Tibial nerve (tissue), 4 donors: Measurements from ENCODE around the gene ATF4. TPM values are rescaled to one million over a fixed set of nuclear protein-coding genes. Genes with fewer than 3 reads are reported as not detected.

Experiments used
- DNase-seq, 2 donors: peaks; one replicate each; pipeline ENCODE4 v3.0.0-alpha.2; 2019; ENCODE audit warnings: low spot score in 2 of 2
- H3K27ac ChIP-seq, 4 donors: fragments of 200-600 bp; sonication (generic) in 3 of 4; one replicate each; pipeline ENCODE4 v1.5.1; 2017 to 2019; ENCODE audit warnings: mild to moderate bottlenecking in 1 of 4
- H3K27me3 ChIP-seq, 2 donors: fragments of 200-600 bp; sonication (generic) in 1 of 2; one replicate each; pipeline versions ENCODE4 v1.5.1 to v1.6.0; 2017 to 2019
- H3K36me3 ChIP-seq, 3 donors: fragments of 200-600 bp; sonication (generic); one replicate each; pipeline ENCODE4 v1.5.1; 2018 to 2019
- H3K4me1 ChIP-seq, 4 donors: fragments of 200-600 bp; sonication (generic) in 3 of 4; one replicate each; pipeline ENCODE4 v1.5.1; 2017 to 2019
- H3K4me3 ChIP-seq, 4 donors: fragments of 200-600 bp; sonication (generic) in 3 of 4; one replicate each; pipeline ENCODE4 v1.5.1; 2017 to 2019; ENCODE audit warnings: mild to moderate bottlenecking in 1 of 4, moderate library complexity in 1 of 4
- H3K9me3 ChIP-seq, 4 donors: fragments of 200-600 bp; sonication (generic) in 3 of 4; one replicate each; pipeline ENCODE4 v1.5.1; 2017 to 2019
- CTCF ChIP-seq, 5 experiments: fragments of 200-600 bp in 3 of 5; fragments of 450-650 bp in 2 of 5; sonication (generic) in 3 of 5; IDR thresholded peaks; one replicate each; pipeline ENCODE4 v1.5.1; 2016 to 2019; ENCODE audit warnings: antibody characterized with exemption in 5 of 5, mild to moderate bottlenecking in 3 of 5, moderate library complexity in 2 of 5
- EP300 ChIP-seq, 2 donors: sonication (generic); formaldehyde crosslinking; IDR thresholded peaks; one replicate each; pipeline ENCODE4 v1.6.1; 2017; ENCODE audit warnings: antibody characterized with exemption in 2 of 2, mild to moderate bottlenecking in 1 of 2
- POLR2A ChIP-seq, 2 donors: fragments of 450-650 bp; IDR thresholded peaks; one replicate each; pipeline ENCODE4 v1.6.1; 2017; ENCODE audit warnings: antibody characterized with exemption in 2 of 2, mild to moderate bottlenecking in 2 of 2, moderate library complexity in 2 of 2
- WGBS, 2 donors: methylation state at CpG; one replicate each; pipeline ENCODE4 v1.1.5; 2018; 5-methylcytosine and 5-hydroxymethylcytosine counted together
- total RNA-seq, 4 donors: library from RNA; depleted of rRNA; stranded (reverse); fragments of >200 nt; gene quantifications; one replicate each; pipeline ENCODE4 v1.1.0, GENCODE V29; 2016

The ATF4 gene
- total RNA-seq, 4 donors from 2014 or later, result 347 to 405 (median 390) TPM

GRCh38 chr22:39498802-39499201 lies 21.6 kb upstream of the ATF4 start:
- no peak overlapping the region for H3K4me3 ChIP-seq
- peak overlapping the region in 2 of 4 donors; percentile 32 to 95 for H3K27ac ChIP-seq
- H3K4me1 ChIP-seq, result peaks cover 0 to 70% (median 25%) of the 10 kb centered on the region in 4 donors
- DNase-seq, result no peak
- 33 to 38% methylated on average over 3 of the region's 3 CpGs for WGBS, 2 donors
- TF ChIP-seq CTCF (IDR thresholded peaks at IDR 0.05) (no peak), EP300 (IDR thresholded peaks at IDR 0.05) (no peak), POLR2A (IDR thresholded peaks at IDR 0.05) (no peak)
- no peaks in the 10 kb centered on the region for H3K9me3 ChIP-seq
- no peaks in the 10 kb centered on the region for H3K27me3 ChIP-seq
- no peaks in the 10 kb centered on the region for H3K36me3 ChIP-seq

GRCh38 chr22:39500101-39500500 lies 20.3 kb upstream of the ATF4 start:
- 79% methylated on average over 6 of the region's 6 CpGs for WGBS, 2 donors
- H3K36me3 ChIP-seq, result peaks cover 0 to 12% (median 10%) of the 10 kb centered on the region in 3 donors
- H3K9me3 ChIP-seq, result no peaks in the 10 kb centered on the region
- no peaks in the 10 kb centered on the region for H3K27me3 ChIP-seq
- H3K4me3 ChIP-seq, result no peak overlapping the region
- no peak for DNase-seq
- peaks cover 0 to 73% (median 29%) of the 10 kb centered on the region in 4 donors for H3K4me1 ChIP-seq
- H3K27ac ChIP-seq, result peak overlapping the region in 1 of 4 donors; percentile 95
- no peak for TF ChIP-seq CTCF (IDR thresholded peaks at IDR 0.05)
- TF ChIP-seq EP300 (IDR thresholded peaks at IDR 0.05), result no peak
- TF ChIP-seq POLR2A (IDR thresholded peaks at IDR 0.05), result no peak

- Histone ChIP-seq H3K27ac (peak overlapping the region; percentile 76 to 97 (median 90)), H3K27me3 (no peaks in the 10 kb centered on the region), H3K36me3 (peaks cover 0 to 28% (median 19%) of the 10 kb centered on the region in 3 donors), H3K4me3 (peak overlapping the region; percentile 70 to 97 (median 88)), H3K4me1 (peaks cover 0 to 73% (median 26%) of the 10 kb centered on the region in 4 donors), H3K9me3 (no peaks in the 10 kb centered on the region)
- 33 to 61% methylated on average over 8 to 13 of the region's 13 CpGs for WGBS, 2 donors
- TF ChIP-seq CTCF (IDR thresholded peaks at IDR 0.05) (no peak), POLR2A (IDR thresholded peaks at IDR 0.05) (peak in 1 of 2 donors; percentile 65), EP300 (IDR thresholded peaks at IDR 0.05) (no peak)
- DNase-seq, result no peak
These were observed 18.7 kb upstream of the ATF4 start for GRCh38 chr22:39501644-39502108.

- H3K9me3 ChIP-seq, result no peaks in the 10 kb centered on the region
- H3K27ac ChIP-seq, result peak within 1 kb of the TSS; percentile 76 to 97 (median 90)
- DNase-seq, result peak; percentile 98 to 99
- H3K27me3 ChIP-seq, result no peaks in the 10 kb centered on the region
- WGBS, 2 donors, result 0% methylated on average over 32 to 44 of the region's 58 CpGs
- TF ChIP-seq CTCF (IDR thresholded peaks at IDR 0.05) (peak in 1 of 5 experiments; percentile 30), EP300 (IDR thresholded peaks at IDR 0.05) (peak; percentile 86 to 93), POLR2A (IDR thresholded peaks at IDR 0.05) (no peak)
- peak within 1 kb of the TSS; percentile 70 to 97 (median 88) for H3K4me3 ChIP-seq
- peaks cover 0 to 70% (median 26%) of the 10 kb centered on the region in 4 donors for H3K4me1 ChIP-seq
- H3K36me3 ChIP-seq, result peaks cover 0 to 34% (median 19%) of the 10 kb centered on the region in 3 donors
These were observed 18.1 kb upstream of the ATF4 start, which contains the start of gene MIEF1 for GRCh38 chr22:39502109-39502788. MIEF1 (plus strand) TSS chr22:39502290; CDS start chr22:39511295, 9,005 bp downstream.

GRCh38 chr22:39502789-39503409 lies 17.5 kb upstream of the ATF4 start:
- 6 to 10% methylated on average over 18 of the region's 18 CpGs for WGBS, 2 donors

More at GRCh38 chr22:39502789-39503409, 17.5 kb upstream of the ATF4 start:
- Histone ChIP-seq H3K36me3 (peaks cover 0 to 40% (median 19%) of the 10 kb centered on the region in 3 donors), H3K9me3 (no peaks in the 10 kb centered on the region), H3K27ac (peak overlapping the region; percentile 6 to 95 (median 86)), H3K27me3 (no peaks in the 10 kb centered on the region), H3K4me3 (peak overlapping the region; percentile 70 to 97 (median 88)), H3K4me1 (peaks cover 0 to 69% (median 26%) of the 10 kb centered on the region in 4 donors)
- TF ChIP-seq POLR2A (IDR thresholded peaks at IDR 0.05), result no peak
- no peak for TF ChIP-seq EP300 (IDR thresholded peaks at IDR 0.05)
- no peak for TF ChIP-seq CTCF (IDR thresholded peaks at IDR 0.05)
- no peak for DNase-seq
